HG03066 (cell line): ENCODE measurements around the gene GRM1.

Experiments
- ATAC-seq: cut with Tn5 transposase; IDR thresholded peaks from one replicate; pipeline ENCODE4 v1.9.1; 2021; ENCODE audit warnings: low read depth; ENCODE audit not compliant: unreplicated experiment

Gene GRM1

DNA sequence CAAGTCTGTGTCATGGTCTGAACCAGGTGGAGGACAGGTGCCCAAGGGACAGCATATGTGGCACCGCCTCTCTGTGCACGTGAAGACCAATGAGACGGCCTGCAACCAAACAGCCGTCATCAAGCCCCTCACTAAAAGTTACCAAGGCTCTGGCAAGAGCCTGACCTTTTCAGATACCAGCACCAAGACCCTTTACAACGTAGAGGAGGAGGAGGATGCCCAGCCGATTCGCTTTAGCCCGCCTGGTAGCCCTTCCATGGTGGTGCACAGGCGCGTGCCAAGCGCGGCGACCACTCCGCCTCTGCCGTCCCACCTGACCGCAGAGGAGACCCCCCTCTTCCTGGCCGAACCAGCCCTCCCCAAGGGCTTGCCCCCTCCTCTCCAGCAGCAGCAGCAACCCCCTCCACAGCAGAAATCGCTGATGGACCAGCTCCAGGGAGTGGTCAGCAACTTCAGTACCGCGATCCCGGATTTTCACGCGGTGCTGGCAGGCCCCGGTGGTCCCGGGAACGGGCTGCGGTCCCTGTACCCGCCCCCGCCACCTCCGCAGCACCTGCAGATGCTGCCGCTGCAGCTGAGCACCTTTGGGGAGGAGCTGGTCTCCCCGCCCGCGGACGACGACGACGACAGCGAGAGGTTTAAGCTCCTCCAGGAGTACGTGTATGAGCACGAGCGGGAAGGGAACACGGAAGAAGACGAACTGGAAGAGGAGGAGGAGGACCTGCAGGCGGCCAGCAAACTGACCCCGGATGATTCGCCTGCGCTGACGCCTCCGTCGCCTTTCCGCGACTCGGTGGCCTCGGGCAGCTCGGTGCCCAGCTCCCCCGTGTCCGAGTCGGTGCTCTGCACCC is 405.2 kb downstream of the GRM1 start:
- no peak for ATAC-seq

- ATAC-seq = no peak
Measured at GRCh38 chr6:146434732-146435390, 406.0 kb downstream of the GRM1 start.

DNA sequence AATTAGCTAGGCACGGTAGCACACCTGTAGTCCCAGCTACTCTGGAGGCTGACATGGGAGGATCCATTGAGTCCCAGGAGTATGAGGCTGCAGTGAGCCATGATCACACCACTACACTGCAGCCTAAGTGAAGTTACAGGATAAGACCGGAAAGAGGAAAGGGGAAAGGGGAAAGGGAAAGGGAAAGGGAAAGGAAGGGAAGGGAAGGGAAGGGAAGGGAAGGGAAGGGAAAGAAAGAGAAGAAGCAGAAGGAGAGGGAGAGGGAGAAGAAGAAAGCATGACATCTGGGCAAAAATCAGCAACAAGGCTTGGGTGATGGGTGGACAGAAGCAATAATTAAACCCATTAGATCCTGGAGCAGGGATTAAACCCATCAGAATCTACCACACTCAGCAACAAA is 413.0 kb downstream of the GRM1 start:
- ATAC-seq = no peak

DNA sequence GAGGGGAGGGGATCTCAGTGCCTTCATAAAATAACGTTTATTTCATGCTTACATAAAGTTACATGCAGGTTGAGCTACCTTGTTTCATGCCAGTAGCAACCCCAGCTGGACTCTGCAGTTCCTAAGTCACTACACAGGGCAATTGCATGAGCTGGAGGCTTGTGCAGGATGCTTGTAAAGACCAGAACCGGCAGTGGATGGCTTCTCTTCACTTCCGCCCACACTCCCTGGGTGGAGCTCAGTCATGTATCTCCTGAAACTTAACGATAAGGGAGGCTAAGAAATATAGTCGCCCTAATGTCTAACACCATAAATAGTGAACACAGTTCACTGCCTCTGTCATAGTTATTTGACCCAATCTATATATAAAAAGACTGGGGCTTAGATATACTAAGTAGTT is 415.3 kb downstream of the GRM1 start:
- ATAC-seq = no peak

GRCh38 chr6:146445233-146445632 is 416.4 kb downstream of the GRM1 start:
- no peak for ATAC-seq

- no peak for ATAC-seq
Measured at GRCh38 chr6:146456886-146457285, 428.0 kb downstream of the GRM1 start.

DNA sequence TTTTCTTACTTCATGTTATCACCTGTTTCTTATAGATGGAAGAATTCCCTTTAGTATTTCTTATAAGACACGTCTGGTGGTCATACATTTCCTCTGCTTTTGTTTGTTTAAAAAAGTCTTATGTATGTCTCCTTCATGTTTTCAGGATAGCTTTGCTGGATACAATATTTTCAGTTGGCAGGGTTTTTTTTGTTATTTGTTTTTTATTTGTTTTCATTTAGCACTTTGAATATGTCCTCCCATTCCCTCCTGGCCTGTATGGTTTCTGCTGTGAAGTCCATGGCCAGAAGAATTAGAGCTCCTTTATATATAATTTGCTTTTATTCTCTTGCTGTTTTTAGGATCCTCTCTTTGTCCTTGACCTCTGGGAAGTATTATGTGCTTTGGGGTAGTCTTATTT is 432.1 kb downstream of the GRM1 start:
- no peak for ATAC-seq

DNA sequence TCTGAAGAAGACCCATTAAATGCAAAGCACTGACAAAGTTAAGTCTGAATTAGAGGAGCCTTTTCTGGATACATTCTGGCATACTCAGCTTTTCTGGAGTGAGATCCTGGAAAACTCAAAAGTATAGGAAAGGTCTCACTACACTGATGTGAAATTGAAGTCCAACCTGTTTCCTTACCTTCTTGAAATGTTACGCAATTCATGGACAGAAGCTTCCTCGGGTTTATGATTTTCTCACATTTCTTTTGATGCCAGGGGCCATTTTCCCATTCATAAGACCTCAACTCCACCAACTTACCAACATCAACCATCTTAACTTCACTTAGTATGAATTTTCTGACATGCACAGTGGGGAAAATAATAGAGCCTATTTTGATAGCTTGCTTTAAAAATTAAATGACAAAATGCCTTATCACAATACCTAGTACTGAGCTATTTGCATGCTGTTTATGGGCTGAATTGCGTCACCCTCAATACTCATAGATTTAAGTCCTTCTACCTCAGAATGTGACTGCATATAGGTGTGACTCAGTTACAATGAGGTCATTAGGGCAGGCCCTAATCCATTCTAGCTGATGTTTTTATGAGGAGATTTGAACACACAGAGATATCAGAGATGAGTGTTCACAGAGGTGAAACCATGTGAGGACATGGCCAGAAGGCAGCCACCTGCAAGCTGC is 441.4 kb downstream of the GRM1 start:
- no peak for ATAC-seq

GRCh38 chr6:146472918-146473317 is 444.1 kb downstream of the GRM1 start:
- ATAC-seq = no peak

DNA sequence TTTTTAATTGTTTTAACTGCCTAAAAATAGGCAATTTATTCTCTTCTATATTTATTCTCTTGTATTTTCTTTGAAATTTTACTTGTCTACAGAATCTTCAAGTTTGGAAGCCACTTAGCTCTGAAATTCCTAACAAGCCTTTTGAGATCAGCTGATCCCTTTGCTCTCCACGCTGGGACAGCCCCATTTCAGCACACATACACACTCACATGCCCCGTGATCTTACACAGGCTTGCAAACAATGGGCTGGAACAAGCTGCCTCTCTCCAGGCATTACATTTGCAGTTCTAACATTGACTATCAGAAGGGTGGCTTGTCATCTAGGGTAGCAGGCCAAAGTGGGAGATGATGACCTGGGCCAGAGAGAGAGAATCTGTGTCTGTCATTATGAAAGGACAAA is 452.7 kb downstream of the GRM1 start:
- no peak for ATAC-seq

GRCh38 chr6:146484411-146484810 is 455.5 kb downstream of the GRM1 start:
- ATAC-seq = no peak
